ENCODE measurements around the gene PET100. TPM values are rescaled to one million over a fixed set of nuclear protein-coding genes. Genes with fewer than 3 reads are reported as not detected.

The PET100 gene
- total RNA-seq, 1 experiment from 2014 or later, result 101 TPM

- H3K4me2 ChIP-seq (ENCODE audit: low read length), result no peak overlapping the region
- no peak overlapping the region for H3K27ac ChIP-seq (ENCODE audit: low read length)
- H3K79me2 ChIP-seq (ENCODE audit: low read length), result no peaks in the 10 kb centered on the region
- H3K9me2 ChIP-seq (replicated peaks; ENCODE audit: low read length), result no peaks in the 10 kb centered on the region
- H3K36me3 ChIP-seq (ENCODE audit: low read depth, low read length), result no peaks in the 10 kb centered on the region
- ChIA-PET CTCF (no interaction called here), POLR2A (ENCODE audit: unreplicated experiment) (no interaction called here)
- peaks cover 8% of the 10 kb centered on the region; the same call in 1 of the 2 replicates for H3K27me3 ChIP-seq (ENCODE audit: low read length)
- H3F3A ChIP-seq (ENCODE audit: low read length, unreplicated experiment), result no peaks in the 10 kb centered on the region
- H3K9ac ChIP-seq (ENCODE audit: low read length), result no peak overlapping the region
- no TSS peak for BruUV-seq (replicated peaks)
- ATAC-seq (no peak), DNase-seq (no peak)
- H3K4me3 ChIP-seq (ENCODE audit: low read length), result no peak overlapping the region
- no peaks in the 10 kb centered on the region for H3K9me3 ChIP-seq (ENCODE audit: low read length)
- no peak overlapping the region for H2AFZ ChIP-seq (ENCODE audit: low read length)
- no peaks in the 10 kb centered on the region for H4K20me1 ChIP-seq (ENCODE audit: low read length)
- intact Hi-C loops (cut with micrococcal nuclease), result no loop called here
- H3K4me1 ChIP-seq (ENCODE audit: insufficient read depth, low read length), result 0 out of 2 replicates have a peak, but pooled peaks cover 3% of the 10 kb centered on the region
- TF ChIP-seq, protein P1, sequence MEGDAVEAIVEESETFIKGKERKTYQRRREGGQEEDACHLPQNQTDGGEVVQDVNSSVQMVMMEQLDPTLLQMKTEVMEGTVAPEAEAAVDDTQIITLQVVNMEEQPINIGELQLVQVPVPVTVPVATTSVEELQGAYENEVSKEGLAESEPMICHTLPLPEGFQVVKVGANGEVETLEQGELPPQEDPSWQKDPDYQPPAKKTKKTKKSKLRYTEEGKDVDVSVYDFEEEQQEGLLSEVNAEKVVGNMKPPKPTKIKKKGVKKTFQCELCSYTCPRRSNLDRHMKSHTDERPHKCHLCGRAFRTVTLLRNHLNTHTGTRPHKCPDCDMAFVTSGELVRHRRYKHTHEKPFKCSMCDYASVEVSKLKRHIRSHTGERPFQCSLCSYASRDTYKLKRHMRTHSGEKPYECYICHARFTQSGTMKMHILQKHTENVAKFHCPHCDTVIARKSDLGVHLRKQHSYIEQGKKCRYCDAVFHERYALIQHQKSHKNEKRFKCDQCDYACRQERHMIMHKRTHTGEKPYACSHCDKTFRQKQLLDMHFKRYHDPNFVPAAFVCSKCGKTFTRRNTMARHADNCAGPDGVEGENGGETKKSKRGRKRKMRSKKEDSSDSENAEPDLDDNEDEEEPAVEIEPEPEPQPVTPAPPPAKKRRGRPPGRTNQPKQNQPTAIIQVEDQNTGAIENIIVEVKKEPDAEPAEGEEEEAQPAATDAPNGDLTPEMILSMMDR (conservative IDR thresholded peaks at IDR 0.05; ENCODE audit: low read depth, low read length), result no peak
- TF ChIP-seq EZH2phosphoT487 (IDR thresholded peaks at IDR 0.05; ENCODE audit: borderline replicate concordance, low read length) (no peak), EZH2 (IDR thresholded peaks at IDR 0.05; ENCODE audit: low read length, unreplicated experiment) (no peak)
These were observed 42.9 kb downstream of the PET100 start for GRCh38 chr19:7672522-7672921.

- H3K9me2 ChIP-seq (replicated peaks; ENCODE audit: low read length), result no peaks in the 10 kb centered on the region
- H3K27me3 ChIP-seq (ENCODE audit: low read length), result peaks cover 8% of the 10 kb centered on the region; the same call in 1 of the 2 replicates
- no peaks in the 10 kb centered on the region for H3K9me3 ChIP-seq (ENCODE audit: low read length)
- ChIA-PET POLR2A (ENCODE audit: unreplicated experiment) (interaction anchor here (0.6 kb wide), 1 partner anchor 41 kb away, joined by 3 read pairs; no protein-coding TSS in a partner anchor), CTCF (interaction anchor here (1.3 kb wide), 1 partner anchor 106 kb away, joined by 7 read pairs; no protein-coding TSS in a partner anchor)
- H3K4me1 ChIP-seq (ENCODE audit: insufficient read depth, low read length), result peaks cover 7% of the 10 kb centered on the region; the same call in 1 of the 2 replicates
- BruUV-seq (replicated peaks), result no TSS peak
- TF ChIP-seq, protein P1 (conservative IDR thresholded peaks at IDR 0.05; ENCODE audit: low read depth, low read length), result no peak
- TF ChIP-seq EZH2 (IDR thresholded peaks at IDR 0.05; ENCODE audit: low read length, unreplicated experiment) (no peak), EZH2phosphoT487 (IDR thresholded peaks at IDR 0.05; ENCODE audit: borderline replicate concordance, low read length) (no peak)
- DNase-seq (peak; percentile 87), ATAC-seq (peak; percentile 97)
- H3K9ac ChIP-seq (ENCODE audit: low read length), result no peak overlapping the region
- H3K4me2 ChIP-seq (ENCODE audit: low read length), result peak overlapping the region; percentile 46
- no peaks in the 10 kb centered on the region for H3K36me3 ChIP-seq (ENCODE audit: low read depth, low read length)
- no peak overlapping the region for H3K27ac ChIP-seq (ENCODE audit: low read length)
- no peak overlapping the region for H3K4me3 ChIP-seq (ENCODE audit: low read length)
- H4K20me1 ChIP-seq (ENCODE audit: low read length), result no peaks in the 10 kb centered on the region
- H2AFZ ChIP-seq (ENCODE audit: low read length), result peak overlapping the region; percentile 67
- intact Hi-C loops (cut with micrococcal nuclease), result no loop called here
- no peaks in the 10 kb centered on the region for H3F3A ChIP-seq (ENCODE audit: low read length, unreplicated experiment)
- no peaks in the 10 kb centered on the region for H3K79me2 ChIP-seq (ENCODE audit: low read length)
These were observed 44.7 kb downstream of the PET100 start for GRCh38 chr19:7674010-7675005.

Data from PC-3 (cell line).